Measurements from ENCODE around the gene PCLO. TPM values are rescaled to one million over a fixed set of nuclear protein-coding genes. Genes with fewer than 3 reads are reported as not detected.

Gene PCLO
- total RNA-seq, 1 experiment from 2014 or later: 0.38 TPM

DNA sequence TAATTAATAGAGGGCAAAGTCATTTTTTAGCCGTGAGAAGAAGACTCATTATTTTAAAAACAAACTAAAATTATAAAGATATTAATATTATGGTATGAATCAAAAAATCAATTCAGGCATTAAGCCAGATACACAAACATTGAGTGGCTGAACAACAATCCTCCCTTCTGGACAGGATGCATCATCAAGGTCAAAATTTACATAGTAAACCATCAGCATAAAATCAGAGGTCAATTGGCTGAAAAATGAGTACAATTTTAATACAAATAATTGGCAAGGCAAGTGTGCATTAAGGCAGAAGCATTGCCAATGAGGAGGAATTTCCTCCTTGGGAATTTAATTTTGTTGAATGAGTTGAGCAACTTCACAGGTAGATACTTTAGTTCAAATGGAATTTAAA lies 108.2 kb downstream of the PCLO start:
- DNase-seq (ENCODE audit: low spot score): no peak

DNA sequence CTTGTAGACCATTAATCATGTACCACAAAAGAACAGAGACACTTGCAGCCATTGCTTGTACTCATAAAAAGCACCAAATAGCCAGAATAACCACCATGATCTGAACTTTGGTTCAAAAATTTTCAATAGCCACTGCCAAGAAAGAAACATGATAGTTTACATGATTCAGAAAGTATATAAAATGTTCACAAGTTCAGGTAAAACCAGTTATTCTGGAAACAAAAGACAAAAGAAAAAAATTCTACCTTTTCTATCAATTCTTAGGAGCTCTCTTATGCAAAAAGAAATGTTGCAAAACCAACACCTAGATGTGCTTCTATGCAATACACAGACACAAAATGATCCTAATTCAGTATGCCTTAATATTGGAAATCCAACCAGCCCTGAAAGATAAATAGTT lies 108.7 kb downstream of the PCLO start:
- DNase-seq (ENCODE audit: low spot score): no peak

DNA sequence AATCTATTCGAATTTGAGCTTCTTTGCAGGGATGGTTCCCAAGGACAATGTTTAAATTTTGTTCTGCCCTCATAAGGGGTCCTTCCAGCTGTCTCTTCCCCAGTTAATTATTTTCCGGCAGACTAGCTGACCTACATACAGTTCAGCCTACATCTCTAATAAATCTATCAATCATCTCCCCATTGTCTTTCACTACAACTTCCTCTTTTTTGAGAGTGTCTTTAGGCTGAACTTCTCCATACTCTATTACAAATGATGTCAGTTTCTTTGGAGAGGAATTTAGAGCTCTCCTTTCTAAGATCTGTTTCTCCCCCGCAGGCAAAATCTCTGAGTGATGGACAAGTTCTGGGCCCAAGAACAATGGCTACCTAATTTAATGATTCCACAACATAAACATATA lies 122.2 kb downstream of the PCLO start:
- DNase-seq (ENCODE audit: low spot score): no peak

DNA sequence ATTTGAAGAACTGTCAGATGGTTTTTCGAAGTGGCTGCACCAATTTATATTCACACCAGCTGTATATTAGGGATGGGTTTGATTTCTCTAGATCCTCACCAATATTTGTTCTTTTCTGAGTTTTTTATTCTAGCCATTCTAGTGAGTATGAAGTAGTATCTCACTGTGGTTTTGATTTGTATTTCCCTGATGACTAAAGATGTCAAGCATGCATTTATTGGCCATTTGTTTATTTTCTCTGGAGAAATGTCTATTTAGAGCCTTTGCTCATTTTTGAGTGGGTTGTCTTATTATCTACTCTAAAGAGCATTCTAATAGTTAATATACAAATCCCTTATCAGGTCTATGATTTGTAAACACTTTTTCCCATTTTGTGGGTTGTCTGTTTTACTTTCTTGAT lies 123.9 kb downstream of the PCLO start:
- no peak for DNase-seq (ENCODE audit: low spot score)

DNA sequence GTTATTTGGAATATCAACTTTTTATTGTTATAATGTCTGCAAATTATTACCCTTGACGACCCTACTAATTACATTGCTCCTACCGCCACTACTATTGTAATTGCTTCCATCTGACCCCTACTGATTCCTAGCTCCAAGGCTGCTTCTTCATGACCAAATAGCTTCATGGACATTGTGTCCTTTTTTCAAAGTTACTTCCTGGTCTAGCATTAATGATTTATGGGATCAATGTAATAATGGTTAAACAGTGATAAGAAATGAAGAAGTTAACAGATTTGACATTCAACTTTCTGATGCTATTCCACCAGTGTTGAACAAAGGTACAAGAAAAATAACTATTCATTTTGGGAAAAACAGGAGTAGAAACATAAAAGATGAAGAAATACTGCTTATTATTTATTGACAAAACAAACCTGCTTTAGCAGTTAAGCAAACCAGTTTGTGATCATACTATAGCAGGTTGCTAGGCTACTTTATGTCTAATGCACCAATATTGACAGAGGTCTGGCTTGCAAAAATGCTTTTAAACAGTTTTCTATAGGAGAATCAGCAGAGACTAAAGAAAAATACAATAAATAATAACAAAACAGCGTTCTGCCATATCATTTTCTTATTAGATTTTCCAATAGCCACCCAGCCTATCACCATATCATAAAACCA lies 125.8 kb downstream of the PCLO start:
- DNase-seq (ENCODE audit: low spot score): peak; percentile 59

DNA sequence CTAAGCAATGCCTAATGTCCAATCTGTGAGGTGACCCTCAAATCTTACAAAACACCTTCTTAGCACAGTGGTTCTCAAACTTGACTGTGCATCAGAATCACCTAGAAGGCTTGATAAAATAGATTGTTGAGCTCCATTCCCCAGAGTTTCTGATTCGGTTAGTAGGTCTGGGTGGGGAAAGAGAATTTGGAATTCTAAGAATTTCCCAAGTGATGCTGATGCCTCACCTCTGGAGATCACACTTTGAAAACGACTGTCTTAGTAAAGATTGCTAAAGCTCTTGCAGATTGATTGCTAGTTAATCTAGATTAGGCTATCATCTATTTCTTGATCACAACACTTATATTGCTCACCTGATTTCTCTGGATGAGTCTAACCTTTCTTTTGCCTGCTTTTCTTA lies 126.6 kb downstream of the PCLO start:
- no peak for DNase-seq (ENCODE audit: low spot score)

DNA sequence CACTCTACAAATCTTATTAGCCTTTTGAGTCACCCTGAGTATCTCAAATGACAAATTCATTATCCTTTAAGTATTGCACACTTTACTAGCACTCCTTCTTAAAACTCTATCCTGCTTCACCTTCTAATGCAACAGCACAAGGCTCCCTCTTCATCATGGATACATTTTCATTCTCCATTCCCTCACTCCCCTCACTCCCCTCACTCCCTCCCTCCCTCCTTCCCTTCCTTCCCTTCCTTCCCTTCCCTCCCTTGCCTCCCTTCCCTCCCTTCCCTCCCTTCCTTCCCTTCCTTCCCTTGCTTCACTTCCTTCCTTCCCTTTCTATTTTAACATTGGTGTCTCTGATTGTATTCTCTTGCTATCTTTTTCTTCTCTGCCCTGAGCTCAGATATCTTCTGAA lies 130.5 kb downstream of the PCLO start:
- DNase-seq (ENCODE audit: low spot score): no peak

DNA sequence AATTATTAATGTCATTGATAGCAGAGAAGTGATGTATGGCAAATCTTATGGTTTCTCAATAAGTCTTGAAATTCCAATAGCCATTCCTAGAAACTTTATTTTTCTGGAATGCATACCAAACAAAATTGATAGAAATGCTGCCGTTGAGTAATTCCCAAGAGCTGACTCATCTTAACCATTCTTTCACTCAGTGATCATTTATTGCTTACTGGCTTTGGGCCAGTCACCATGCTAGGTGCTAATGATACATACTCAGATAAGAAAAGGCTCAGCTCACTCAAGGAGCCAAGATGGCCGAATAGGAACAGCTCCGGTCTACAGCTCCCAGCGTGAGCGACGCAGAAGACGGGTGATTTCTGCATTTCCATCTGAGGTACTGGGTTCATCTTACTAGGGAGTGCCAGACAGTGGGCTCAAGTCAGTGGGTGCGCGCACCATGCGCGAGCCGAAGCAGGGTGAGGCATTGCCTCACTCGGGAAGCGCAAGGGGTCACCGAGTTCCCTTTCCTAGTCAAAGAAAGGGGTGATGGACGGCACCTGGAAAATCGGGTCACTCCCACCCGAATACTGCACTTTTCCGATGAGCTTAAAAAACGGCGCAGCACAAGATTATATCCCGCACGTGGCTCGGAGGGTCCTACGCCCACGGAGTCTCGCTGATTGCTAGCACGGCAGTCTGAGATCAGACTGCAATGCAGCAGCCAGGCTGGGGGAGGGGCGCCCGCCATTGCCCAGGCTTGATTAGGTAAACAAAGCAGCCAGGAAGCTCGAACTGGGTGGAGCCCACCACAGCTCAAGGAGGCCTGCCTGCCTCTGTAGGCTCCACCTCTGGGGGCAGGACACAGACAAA lies 138.6 kb downstream of the PCLO start:
- peak; percentile 48 for DNase-seq (ENCODE audit: low spot score)

DNA sequence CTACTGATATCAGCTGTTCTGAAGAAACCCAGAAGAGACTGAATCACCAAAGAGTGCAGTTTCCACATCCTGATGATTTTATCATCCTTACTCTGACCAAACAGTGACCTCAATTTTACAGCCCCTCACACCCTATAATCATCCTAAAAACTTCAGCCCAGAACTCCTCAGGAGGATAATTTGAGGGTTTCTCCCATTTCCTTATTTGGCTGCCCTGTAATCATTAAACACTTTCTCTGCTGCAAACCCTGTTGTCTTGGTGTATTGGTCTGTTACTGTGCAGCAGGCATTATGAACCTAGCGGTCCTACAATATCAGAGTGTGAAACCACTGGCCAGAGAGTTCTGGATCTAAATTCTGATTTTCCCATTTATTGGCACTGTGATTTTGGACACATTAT lies 141.7 kb downstream of the PCLO start:
- DNase-seq (ENCODE audit: low spot score): no peak

DNA sequence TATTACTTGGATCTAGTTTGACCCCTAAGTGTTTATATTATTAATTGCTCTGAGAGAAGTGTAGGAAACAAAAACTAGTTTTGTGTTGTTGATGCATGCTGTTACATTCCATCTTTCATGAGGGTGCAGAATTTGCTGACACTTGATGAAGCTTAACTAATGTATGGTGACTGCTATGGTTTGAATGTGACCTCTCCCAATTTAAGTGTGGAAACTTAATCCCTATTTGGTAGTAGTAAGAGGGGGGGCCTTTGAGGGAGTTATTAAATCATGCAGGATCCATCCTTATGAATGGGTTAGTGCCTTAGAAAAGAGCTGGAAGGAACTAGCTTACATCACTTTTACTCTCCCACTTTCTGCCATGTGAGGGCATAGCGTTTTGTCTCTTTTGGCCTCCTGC lies 142.5 kb downstream of the PCLO start:
- DNase-seq (ENCODE audit: low spot score): no peak

DNA sequence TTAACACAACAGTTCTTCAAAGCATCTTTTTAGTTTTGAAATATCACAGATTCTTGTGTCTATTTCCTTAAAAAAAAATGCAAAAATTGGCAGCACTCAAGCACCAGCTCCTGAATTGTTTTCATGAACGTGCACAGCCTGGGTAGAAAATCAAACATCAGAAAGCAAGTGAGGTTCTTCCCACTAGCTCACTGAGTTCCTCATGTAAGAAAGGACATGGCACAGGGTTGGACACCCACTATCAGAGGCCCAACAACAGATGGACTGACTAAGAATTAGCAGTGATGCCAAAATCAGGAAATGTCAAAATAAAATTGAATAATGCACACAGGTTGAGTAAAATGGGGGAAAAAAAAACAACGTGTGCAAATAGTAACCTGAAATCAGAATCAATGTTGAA lies 146.8 kb downstream of the PCLO start:
- DNase-seq (ENCODE audit: low spot score): no peak

DNA sequence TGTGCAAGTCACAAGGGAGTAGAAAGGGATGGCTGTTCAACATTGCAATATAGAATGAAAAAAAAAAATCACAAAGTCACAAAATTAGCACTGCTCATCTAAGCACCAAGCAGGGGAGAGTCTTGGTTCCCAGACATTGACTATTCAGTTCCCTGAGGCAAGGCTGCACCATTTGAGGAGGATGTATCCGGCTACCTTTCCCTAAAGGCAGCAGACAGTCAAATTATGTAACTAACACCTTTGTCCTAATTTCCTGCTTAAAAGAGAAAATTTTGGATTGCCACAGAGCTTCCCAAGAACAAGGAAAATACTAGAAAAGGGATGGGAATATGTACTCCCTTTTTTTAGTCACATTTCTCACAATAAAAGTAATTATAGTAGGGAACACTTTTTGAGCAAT lies 148.1 kb downstream of the PCLO start:
- DNase-seq (ENCODE audit: low spot score): no peak

DNA sequence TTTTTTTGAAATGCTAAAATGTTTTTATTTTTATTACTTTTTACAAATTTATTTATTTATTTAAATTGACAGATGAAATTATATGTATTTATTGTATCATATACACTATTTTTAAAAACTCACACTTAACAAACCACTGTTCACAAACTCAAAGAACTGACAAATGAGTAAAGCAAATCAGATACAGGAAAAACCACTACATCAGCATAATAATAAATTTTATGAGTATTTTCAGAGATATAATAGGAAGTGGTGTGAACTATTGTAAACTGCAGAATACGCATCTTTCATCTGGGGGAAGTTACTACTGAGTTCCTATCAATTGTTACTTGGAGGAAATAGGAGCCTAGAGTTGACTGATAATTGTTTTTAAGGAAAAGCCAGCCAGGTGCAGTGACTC lies 150.7 kb downstream of the PCLO start:
- no peak for DNase-seq (ENCODE audit: low spot score)

DNA sequence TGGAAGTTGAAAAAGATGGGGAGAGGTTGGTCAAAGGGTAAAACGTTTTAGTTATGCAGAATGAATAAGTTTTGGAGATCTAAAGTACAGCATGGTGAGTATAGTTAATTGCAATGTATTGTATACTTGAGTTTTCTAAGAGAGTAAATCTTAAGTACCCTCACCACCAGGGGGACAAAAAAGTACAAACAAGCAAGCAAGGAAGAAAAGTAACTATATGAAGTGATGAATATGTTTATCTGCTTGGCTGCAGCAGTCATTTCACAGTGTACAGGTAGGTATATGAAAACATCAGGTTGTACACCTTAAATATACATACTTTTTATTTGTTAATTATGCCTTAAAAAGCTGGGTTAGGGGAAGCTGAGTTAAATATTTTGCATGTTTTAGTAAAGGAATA lies 157.3 kb downstream of the PCLO start:
- peak; percentile 44 for DNase-seq (ENCODE audit: low spot score)

DNA sequence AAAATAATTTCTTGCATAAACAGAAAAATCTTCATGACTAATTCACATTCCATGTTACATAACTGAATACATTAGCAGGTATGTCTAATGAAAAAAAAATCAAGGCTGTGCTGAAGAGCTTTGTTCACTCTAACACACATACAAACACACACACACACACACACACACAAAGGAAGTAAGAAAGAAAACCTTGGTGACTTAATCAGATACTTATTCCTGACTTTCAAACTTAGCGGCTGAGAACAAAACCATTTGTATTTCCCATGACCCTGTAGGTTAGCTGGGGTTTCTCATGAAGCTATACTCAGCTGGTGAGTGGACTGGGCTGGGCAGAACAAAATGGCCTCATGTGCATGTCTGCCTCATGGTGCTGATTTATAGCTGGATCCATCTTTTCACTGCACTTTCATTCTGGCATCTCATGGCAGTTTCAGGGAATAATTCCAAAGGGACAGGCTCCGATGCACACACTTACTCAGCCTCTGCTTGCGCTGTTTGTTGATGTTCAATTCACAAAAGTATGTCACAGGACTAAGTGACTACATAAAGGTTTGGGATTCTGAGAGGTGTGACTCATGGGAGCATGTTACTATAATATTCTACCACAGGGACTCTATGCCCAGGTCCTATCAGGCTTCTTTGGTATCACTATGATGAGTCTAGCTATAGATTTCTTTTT lies 161.2 kb downstream of the PCLO start:
- no peak for DNase-seq (ENCODE audit: low spot score)

DNA sequence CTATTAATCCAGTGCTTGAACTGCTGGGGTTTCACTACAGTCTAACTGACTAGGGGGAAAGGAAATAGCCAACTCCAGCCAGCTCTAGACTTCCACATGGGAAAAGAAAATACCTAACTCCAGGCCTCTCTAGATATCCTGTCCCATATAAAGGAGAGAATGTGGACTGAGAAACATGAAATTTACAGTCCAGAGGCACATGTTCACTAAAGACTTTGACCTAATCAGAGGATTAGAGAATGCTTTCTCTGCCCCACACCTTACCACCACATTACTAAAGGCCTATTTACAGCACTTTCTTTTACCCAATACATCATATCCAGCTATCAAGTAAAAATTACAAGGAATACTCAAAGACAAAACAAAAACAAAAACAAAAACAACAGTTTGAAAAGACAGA lies 164.2 kb downstream of the PCLO start:
- no peak for DNase-seq (ENCODE audit: low spot score)

DNA sequence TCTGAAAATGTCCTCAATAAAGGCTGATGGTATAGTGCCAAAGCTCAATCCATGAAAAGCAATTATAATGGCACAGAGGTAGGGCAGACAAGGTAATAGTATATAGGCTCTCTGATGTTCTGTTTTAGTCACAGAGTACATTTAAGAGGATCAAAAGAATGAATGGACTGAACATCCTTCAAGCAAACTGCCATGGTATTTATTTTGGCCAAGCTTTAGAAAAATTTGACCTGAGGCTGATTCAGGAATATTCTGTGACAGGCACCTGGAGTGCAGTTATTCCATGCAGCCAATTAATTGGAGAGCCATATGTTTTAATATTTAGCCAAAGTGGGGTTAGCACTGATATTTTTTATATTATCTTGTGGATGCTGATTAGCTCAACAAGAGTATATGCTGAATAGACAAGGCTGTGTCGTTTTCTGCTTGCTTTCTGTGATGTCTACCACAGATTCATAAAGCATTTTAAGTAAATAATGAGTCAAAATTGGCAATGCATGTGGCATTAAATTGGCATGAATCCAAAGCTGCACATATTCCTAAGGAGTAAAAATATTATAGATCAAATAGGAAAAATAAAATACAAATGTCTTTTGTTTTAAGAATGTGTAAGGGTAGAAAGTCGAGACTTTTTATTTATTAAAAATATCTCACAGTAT lies 177.4 kb downstream of the PCLO start:
- no peak for DNase-seq (ENCODE audit: low spot score)

DNA sequence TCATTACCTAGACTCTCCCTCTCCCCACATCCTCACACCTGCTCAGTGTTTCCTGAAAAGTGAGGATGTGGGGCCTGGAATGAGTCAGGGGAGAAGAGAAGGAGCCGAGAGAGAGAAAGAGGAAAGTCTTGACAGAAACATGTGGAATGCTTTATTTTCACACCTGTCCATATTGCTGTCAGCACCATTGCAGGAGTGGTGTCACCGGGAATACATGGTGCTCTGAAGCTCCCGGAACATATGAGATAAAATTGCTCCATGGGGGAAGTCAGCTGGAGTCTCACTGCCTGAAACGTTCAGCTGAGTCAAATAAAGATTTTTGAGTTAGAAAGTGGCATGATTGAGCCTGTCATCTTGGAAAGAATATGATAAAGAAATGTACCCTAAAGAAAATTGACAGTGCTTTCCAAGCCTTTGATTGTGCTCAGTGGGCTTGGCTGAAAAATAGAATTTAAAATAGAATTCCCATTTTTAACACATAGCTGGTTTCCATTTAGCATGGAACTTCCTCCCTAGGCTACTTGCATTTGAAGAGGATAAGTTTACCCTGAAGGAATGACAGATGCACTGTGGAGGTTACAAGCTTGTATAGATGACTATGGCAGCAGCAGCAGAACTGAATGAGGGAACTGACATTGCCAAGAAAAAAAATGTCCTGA lies 182.4 kb downstream of the PCLO start:
- DNase-seq (ENCODE audit: low spot score): no peak

DNA sequence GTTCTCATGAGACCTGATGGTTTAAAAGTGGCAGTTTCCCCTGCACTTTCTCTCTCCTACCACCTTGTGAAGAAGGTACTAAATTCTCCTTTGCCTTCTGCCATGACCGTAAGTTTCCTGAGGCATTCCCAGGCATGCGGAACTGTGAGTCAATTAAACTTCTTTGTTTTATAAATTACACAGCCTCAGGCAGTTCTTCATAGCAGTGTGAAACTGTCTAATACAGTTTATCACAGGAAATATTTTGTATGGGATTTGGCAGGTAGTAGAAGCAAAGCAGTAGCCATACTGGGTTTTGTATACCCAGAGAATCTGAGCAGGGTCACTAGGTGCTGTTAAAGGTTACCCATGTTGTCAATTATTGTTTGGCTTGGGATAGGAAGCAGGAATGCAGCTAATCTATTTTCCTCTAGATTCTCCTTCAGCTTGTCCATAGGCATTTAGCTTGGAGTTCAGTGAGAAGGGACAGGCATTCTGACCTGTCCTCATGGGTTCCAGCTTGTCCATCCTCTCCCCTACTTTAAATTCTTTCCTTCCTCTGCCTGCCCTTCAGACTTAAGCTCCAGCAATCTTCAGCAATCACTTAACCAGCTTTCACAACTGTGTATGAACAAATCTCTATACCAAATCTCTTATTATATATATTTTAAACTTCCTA lies 186.7 kb downstream of the PCLO start:
- no peak for DNase-seq (ENCODE audit: low spot score)

DNA sequence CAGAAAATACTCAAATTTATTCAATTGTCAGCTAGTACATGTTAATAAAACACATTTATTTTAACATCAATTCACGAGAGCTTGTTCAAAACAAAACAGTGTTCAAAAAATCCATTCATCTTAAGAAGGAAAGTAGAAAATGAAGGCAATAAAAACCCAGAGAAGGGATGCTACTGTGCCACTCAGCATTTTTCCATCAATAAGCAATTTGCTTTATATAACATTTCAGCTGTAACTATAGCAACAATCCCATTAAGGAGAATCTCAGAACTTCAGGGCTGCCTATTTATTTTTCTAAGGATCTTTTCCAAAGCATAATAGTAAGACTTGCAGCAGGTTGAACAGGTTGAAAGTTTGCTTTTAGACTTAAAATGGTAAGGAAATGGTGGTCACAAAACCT lies 190.5 kb downstream of the PCLO start:
- no peak for DNase-seq (ENCODE audit: low spot score)

Data from HT-29 (cell line).